GM12891 (cell line): ENCODE data around the gene C17orf107. TPM values are rescaled to one million over a fixed set of nuclear protein-coding genes. Genes with fewer than 3 reads are reported as not detected.
"Not testable (repeated sequence)": the region's sequence is repeated elsewhere in the genome, so short reads cannot be mapped to it uniquely, and the experiment has no call there.

ENCODE experiments used
- DNase-seq: peaks from one replicate; pipeline ENCODE4 v3.0.0; 2011; ENCODE audit warnings: low spot score; ENCODE audit not compliant: insufficient read length
- FAIRE-seq: peaks from 2 replicates; lab custom pipeline; 2011; peaks lifted over from hg19 to GRCh38; lab: Jason Lieb, UNC
- PAX5 ChIP-seq: IDR thresholded peaks from 2 replicates; pipeline ENCODE4 v1.6.1; 2011; ENCODE audit warnings: low read length, moderate library complexity, mild to moderate bottlenecking; ENCODE audit not compliant: insufficient read depth, severe bottlenecking
- POLR2A ChIP-seq: IDR thresholded peaks from 2 replicates; pipeline ENCODE4 v1.6.1; 2011; ENCODE audit warnings: low read depth, low read length, control low read depth
- POLR2AphosphoS5 ChIP-seq: IDR thresholded peaks from 2 replicates; pipeline ENCODE4 v1.6.1; 2011; ENCODE audit warnings: low read depth, low read length, control low read depth
- POU2F2 ChIP-seq: IDR thresholded peaks from 2 replicates; pipeline ENCODE4 v1.6.1; 2011; ENCODE audit warnings: low read depth, mild to moderate bottlenecking, control low read depth, low read length, moderate library complexity
- SPI1 ChIP-seq: IDR thresholded peaks from 2 replicates; pipeline ENCODE4 v1.6.1; 2011; ENCODE audit warnings: low read depth, low read length, control low read depth
- TAF1 ChIP-seq: IDR thresholded peaks from 2 replicates; pipeline ENCODE4 v1.6.1; 2011; ENCODE audit warnings: low read depth, low read length, control low read depth
- polyA plus RNA-seq: library from polyadenylated mRNA; unstranded; fragments of >200 nt; gene quantifications from one replicate; pipeline ENCODE4 v1.2.1, GENCODE V29; 2012; ENCODE audit warnings: low read depth, missing spikeins, inconsistent platforms; ENCODE audit not compliant: missing spikeins

C17orf107 gene
- 0.12 TPM for polyA plus RNA-seq

DNA sequence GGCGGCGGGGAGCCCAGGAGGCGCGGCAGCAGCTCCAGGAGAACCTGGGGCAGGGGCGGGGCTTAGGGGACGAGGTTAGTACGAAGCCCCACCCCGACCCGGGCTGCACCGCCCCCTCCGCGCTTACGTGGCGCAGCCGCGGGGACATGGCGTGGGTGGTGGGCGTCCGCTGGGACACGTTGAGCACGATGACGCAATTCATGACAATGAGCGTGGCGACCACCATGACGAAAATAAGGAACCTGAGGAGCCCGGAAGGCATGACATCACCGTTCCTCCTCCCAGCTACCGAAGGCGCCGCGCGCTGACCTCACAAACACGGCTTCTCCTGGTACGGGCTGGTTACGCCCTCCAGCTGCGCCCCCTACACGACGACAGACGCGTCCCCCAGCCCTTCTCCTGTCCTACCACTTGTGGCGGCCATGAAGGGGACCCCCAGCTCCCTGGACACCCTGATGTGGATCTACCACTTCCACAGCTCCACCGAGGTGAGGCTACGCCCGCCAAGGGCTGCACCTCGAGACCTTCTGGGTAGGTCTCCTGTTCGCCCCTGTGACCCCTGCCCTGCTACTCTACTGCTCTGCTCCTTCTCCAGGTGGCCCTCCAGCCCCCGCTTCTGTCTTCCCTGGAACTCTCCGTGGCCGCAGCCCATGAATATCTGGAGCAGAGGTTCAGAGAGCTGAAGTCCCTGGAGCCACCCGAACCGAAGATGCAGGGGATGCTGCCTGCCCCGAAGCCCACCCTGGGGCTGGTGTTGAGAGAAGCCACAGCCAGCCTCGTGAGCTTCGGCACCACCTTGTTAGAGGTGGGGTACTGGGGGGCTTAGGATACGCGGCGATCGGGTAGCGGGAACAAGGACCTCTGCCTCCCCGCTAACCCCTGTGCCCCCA lies at the start of gene C17orf107:
C17orf107 (plus strand) TSS at position 196 of the 890 bp plus-strand sequence; CDS start at position 423, 227 bp downstream.
- DNase-seq (peak; percentile 92), FAIRE-seq (peak; percentile 96)
- TF ChIP-seq POLR2AphosphoS5 (no peak), TAF1 (no peak), SPI1 (no peak), POLR2A (no peak), POU2F2 (no peak), PAX5 (no peak)

DNA sequence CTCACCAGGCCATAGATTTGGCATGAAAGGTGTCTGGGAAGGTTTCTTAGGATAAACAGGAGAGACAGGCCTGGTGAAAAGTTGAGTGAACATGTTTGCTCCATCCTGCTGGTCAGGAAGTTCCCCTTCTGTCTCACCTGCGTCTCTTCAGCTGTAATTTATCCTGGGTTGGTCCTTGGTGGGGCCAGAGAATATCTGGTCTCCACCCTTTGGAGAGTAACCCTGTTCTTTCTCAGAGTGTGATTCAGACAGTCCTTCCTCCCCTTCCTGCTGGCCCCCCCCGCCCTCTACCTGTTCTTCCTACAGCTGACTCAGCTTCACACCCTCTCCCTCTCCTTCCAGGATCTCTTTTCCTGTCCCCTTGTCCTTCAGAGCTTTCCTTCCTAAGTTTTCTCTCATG lies 49.1 kb upstream of the C17orf107 start:
- TF ChIP-seq TAF1 (no peak), POLR2A (no peak), POLR2AphosphoS5 (no peak), POU2F2 (no peak), SPI1 (no peak), PAX5 (no peak)
- FAIRE-seq (no peak), DNase-seq (no peak)

DNA sequence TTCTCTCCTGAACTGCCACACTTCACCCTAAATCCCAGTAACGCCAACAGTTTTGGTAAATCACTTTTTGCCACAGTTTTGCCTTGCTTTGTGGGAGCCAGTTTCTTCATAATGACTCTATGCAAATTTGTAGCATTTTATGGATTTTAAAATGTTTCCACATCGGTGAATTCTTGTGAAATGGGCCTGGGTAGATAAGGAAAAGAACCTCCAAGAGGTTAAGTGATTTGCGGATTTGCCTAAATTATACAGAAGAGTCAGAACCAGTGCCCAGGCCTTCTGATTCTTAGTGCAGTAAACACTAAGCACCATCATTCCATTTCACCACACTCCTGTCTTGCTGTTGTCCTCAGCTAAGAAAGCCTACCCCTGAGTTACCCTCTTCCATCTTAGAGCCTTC lies 48.3 kb upstream of the C17orf107 start:
- no peak for DNase-seq
- FAIRE-seq = no peak
- TF ChIP-seq SPI1 (no peak), POLR2AphosphoS5 (no peak), TAF1 (no peak), PAX5 (no peak), POU2F2 (no peak), POLR2A (no peak)

DNA sequence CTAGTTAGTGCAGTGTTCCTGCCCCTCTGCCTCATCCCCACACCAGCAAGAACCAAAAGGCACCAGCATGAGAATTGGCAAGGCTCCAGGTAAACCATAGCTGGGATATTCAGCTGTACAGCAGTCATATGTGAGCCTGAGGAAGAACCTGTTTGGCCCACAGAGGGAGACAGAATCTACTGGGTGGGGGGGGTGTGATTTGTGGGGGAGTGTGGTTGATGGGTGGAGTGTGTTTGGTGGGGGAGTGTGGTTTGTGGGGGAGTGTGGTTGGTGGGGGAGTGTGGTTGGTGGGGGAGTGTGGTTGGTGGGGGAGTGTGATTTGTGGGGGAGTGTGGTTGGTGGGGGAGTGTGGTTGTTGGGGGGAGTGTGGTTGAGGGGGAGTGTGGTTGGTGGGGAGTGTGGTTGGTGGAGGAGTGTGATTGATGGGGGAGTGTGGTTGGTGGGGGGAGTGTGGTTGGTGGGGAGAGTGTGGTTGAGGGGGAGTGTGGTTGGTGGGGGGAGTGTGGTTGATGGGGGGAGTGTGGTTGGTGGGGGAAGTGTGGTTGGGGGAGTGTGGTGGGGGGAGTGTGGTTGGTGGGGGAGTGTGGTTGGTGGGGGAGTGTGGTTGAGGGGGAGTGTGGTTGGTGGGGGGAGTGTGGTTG lies 46.6 kb upstream of the C17orf107 start:
- peak; percentile 66 for FAIRE-seq
- DNase-seq = no peak
- TF ChIP-seq TAF1 (no peak), POLR2AphosphoS5 (no peak), PAX5 (no peak), POLR2A (no peak), POU2F2 (no peak), SPI1 (no peak)

DNA sequence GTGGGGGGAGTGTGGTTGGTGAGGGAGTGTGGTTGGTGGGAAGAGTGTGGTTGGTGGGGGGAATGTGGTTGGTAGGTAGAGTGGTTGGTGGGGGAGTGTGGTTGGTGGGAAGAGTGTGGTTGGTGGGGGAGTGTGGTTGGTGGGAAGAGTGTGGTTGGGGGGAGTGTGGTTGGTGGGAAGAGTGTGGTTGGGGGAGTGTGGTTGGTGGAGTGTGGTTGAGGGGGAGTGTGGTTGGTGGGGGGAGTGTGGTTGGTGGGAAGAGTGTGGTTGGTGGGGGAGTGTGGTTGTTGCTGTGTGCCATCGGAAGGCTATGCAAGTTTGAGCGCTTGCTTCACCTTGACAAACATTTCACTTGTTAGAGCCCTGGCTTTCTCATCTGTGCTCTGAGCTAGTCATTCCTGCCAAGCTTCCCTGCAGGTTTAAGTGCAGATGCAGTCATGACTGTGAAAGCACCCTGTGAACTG lies 46.1 kb upstream of the C17orf107 start:
- no peak for DNase-seq
- peak; percentile 74 for FAIRE-seq
- TF ChIP-seq TAF1 = no peak
- no peak for TF ChIP-seq PAX5
- TF ChIP-seq SPI1 = no peak
- TF ChIP-seq POLR2A = no peak
- TF ChIP-seq POU2F2 = no peak
- TF ChIP-seq POLR2AphosphoS5 = no peak

DNA sequence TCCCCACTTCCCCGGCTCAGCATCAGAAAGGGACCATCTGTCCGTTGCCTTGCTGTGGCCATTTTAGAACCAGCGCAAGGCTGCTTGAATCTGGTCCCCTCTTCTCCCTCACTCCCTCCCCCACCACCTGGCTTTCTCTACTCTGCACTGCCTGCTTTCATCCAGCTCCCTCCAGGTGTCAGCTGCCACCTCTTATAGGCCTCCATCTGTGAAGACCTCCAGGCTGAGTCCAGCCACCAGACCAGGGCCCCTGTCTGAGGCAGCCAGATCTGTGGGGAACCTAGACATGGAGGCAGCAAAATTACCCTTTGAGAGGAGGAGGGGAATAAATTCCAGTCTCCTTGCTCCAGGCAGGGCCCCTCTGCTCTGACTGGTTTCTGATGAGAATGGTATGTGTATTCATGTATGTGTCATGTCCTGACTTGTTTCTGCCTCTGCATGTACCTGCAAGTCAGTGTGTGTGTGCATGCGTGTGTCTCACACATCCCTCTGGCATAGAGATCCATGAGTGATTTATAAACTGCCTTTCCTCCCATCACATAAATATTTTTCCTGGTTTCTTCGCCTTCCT lies 45.1 kb upstream of the C17orf107 start:
- DNase-seq = no peak
- TF ChIP-seq PAX5 = no peak
- TF ChIP-seq POU2F2 = no peak
- peak; percentile 20 for FAIRE-seq

DNA sequence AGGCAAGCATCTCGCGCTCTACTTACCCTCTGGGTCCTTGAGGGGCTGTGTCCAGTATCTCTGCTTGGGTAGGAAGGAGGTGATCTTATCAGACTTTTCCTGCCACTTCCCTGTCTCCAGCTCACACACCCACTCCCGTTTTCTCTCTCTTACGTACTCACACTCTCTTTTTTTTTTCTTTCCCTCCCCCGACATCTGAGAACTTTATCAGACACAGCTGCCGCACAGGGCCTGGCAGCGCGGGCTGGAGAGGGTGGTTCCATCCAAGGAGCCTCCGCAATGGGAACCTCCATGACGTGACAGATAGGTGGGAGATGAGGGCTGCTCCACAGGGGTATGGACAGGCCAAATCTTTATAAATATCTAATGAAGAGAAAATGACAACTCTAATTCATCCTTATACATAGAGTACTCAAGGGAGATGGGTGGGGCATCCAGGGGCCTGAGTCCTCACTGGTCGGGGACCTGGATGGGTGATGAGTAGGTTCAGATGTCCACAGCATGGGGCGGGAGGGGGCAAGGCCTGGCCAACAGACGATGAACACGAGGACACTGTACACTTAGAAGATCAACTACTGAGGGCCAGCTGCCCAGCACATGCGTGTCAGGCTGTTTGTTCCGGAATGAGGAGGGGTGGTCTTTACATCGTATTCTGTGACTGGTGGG lies 42.9 kb upstream of the C17orf107 start:
- DNase-seq (no peak), FAIRE-seq (no peak)
- TF ChIP-seq SPI1 (no peak), TAF1 (no peak), PAX5 (no peak), POLR2A (no peak), POU2F2 (no peak), POLR2AphosphoS5 (no peak)

DNA sequence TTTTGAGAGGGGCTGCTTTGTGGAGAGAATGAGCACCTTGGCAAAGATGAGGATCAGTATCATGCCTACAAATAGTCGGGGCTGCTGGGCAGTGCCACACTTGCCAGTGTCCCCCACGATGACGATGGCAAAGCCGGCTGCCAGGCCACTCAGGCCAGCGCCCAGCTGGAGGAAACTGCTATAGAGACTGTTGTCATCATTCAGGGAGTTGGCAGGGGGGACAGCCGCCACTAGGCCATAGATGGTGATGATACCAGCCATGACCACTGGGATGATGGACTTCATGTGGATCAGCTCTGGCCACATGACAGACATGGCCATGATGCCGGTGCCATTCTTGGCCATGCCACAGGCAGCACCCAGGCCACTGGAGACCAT lies 42.4 kb upstream of the C17orf107 start:
- no peak for DNase-seq
- TF ChIP-seq POLR2AphosphoS5 (no peak), POU2F2 (no peak), POLR2A (no peak), PAX5 (no peak), SPI1 (no peak), TAF1 (no peak)
- FAIRE-seq = no peak

DNA sequence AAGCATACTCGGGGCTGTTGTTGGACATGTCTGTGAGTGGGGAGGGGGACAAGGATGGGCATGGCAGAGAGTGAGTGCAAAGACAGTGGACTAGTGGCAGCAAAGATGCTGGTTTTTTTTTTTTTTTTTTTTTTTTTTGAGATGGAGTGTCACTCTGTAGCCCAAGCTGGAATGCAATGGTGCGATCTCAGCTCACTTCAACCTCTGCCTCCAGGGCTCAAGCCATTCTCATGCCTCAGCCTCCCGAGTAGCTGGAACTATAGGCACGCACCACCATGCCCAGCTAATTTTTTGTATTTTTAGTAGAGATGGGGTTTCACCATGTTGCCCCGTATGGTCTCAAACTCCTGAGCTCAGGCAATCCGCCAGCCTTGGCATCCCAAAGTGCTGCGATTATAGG lies 42.0 kb upstream of the C17orf107 start:
- not testable (repeated sequence) for FAIRE-seq, DNase-seq
